CD4-positive, alpha-beta T cell (primary cell): ENCODE data around the gene LRRN3. TPM values are rescaled to one million over a fixed set of nuclear protein-coding genes. Genes with fewer than 3 reads are reported as not detected.
A peak's percentile ranks its signal among the peaks of the same experiment; 100 is the strongest.

Experiments used
- ATAC-seq: fragments of 200-7000 bp; cut with Tn5 transposase; one replicate; pipeline ENCODE4 v1.10.0; 2022; ENCODE audit warnings: mild to moderate bottlenecking; ENCODE audit not compliant: poor library complexity
- CTCF ChIA-PET: fragments of 350-600 bp; sonication (Branson Sonifier 250); formaldehyde crosslinking; loops from one replicate; lab custom pipeline; 2021; ENCODE audit warnings: antibody characterized with exemption, inconsistent platforms; lab: Charles Lee
- POLR2A ChIA-PET: fragments of 350-600 bp; sonication (Branson Sonifier 250); formaldehyde crosslinking; loops from one replicate; lab custom pipeline; 2021; ENCODE audit warnings: antibody characterized with exemption, inconsistent platforms; lab: Charles Lee
- DNase-seq, 14 experiments: peaks; one replicate each; pipeline ENCODE4 v3.0.0-alpha.2; 2013 to 2020; ENCODE audit warnings: mixed read lengths in 2 of 14
- H3K27ac ChIP-seq, 2 donors: one replicate each; pipeline versions ENCODE4 v1.5.1 to v1.7.0; 2013; ENCODE audit warnings: low read length in 2 of 2, low read depth in 1 of 2, mild to moderate bottlenecking in 1 of 2
- H3K27me3 ChIP-seq, 2 experiments: 1 replicate in 1 of 2; 2 replicates in 1 of 2; pipeline versions ENCODE4 v1.6.1 to v1.7.0; 2013; ENCODE audit warnings: low read length in 2 of 2, control low read depth in 1 of 2, mild to moderate bottlenecking in 1 of 2, moderate library complexity in 1 of 2; ENCODE audit not compliant: insufficient read depth in 2 of 2, control insufficient read depth in 1 of 2
- H3K36me3 ChIP-seq: one replicate; pipeline ENCODE4 v1.6.1; 2013; ENCODE audit warnings: low read length, control low read depth; ENCODE audit not compliant: insufficient read depth
- H3K4me1 ChIP-seq: one replicate; pipeline ENCODE4 v1.6.1; 2013; ENCODE audit warnings: low read length, control low read depth; ENCODE audit not compliant: insufficient read depth
- H3K4me3 ChIP-seq: one replicate; pipeline ENCODE4 v1.5.1; 2013; ENCODE audit warnings: mild to moderate bottlenecking, low read length, moderate library complexity
- H3K9me3 ChIP-seq, 2 experiments: 1 replicate in 1 of 2; 2 replicates in 1 of 2; pipeline versions ENCODE4 v1.6.1 to v1.7.0; 2013; ENCODE audit warnings: low read length in 2 of 2, mild to moderate bottlenecking in 2 of 2, control low read depth in 1 of 2, moderate library complexity in 1 of 2; ENCODE audit not compliant: control insufficient read depth in 1 of 2, insufficient read depth in 1 of 2
- H3K27ac Mint-ChIP-seq: one replicate; pipeline ENCODE4 v1.8.0; 2020; ENCODE audit warnings: mixed read lengths
- H3K27me3 Mint-ChIP-seq: one replicate; pipeline ENCODE4 v1.8.0; 2021; ENCODE audit warnings: mixed read lengths
- H3K36me3 Mint-ChIP-seq: one replicate; pipeline ENCODE4 v1.8.0; 2021; ENCODE audit warnings: low read depth, mixed read lengths
- H3K4me1 Mint-ChIP-seq: one replicate; pipeline ENCODE4 v1.8.0; 2021; ENCODE audit warnings: low read depth, mixed read lengths
- H3K4me3 Mint-ChIP-seq: one replicate; pipeline ENCODE4 v1.8.0; 2020; ENCODE audit warnings: mild to moderate bottlenecking, mixed read lengths
- H3K9me3 Mint-ChIP-seq: one replicate; pipeline ENCODE4 v1.8.0; 2020; ENCODE audit warnings: mixed read lengths
- CTCF ChIP-seq: fragments of 200-600 bp; IDR thresholded peaks from one replicate; pipeline ENCODE4 v1.8.0; 2022; ENCODE audit warnings: antibody characterized with exemption, mild to moderate bottlenecking
- intact Hi-C, 2 experiments: fragments of 100-400 bp; cut with DNase I in 1 of 2; cut with micrococcal nuclease in 1 of 2; formaldehyde crosslinking; loops; one replicate each; pipeline versions ENCODE4 v1.15.1 to v1.9.0; 2023 to 2025; cut with DNase I, micrococcal nuclease
- total RNA-seq, 174 experiments: library from RNA in 2 of 174; stranded (reverse) in 2 of 174; gene quantifications; one replicate each; pipeline ENCODE4 v1.2.3 and lab custom pipeline; 2021 to 2026

The LRRN3 gene
- total RNA-seq, 2 experiments from 2014 or later, result 3.8 to 6.0 TPM

GRCh38 chr7:111098011-111098925, 7.3 kb downstream of the LRRN3 start:
- Mint-ChIP-seq H3K27ac (peak overlapping the region; percentile 82), H3K4me3 (peak overlapping the region; percentile 75), H3K9me3 (no peaks in the 10 kb centered on the region), H3K36me3 (peaks cover 32% of the 10 kb centered on the region), H3K4me1 (peaks cover 73% of the 10 kb centered on the region), H3K27me3 (no peaks in the 10 kb centered on the region)
- no peaks in the 10 kb centered on the region for H3K36me3 ChIP-seq
- DNase-seq (peak; percentile 27 to 82 (median 53)), ATAC-seq (peak; percentile 95)
- peak; percentile 82 for TF ChIP-seq CTCF
- ChIA-PET CTCF (interaction anchor here (0.5 to 1.7 kb wide), 13 partner anchors 8 to 1008 kb away, joined by 3 to 13 read pairs (median 3); no protein-coding TSS in a partner anchor), POLR2A (interaction anchor here (0.8 to 2.0 kb wide), 11 partner anchors 10 to 502 kb away, joined by 3 to 14 read pairs (median 4); partner anchors contain the start of gene IMMP2L)
- no peak overlapping the region for H3K4me3 ChIP-seq
- intact Hi-C loops, result loop anchor here (1.0 to 10.0 kb wide), 5 partner anchors 387 to 1003 kb away; no protein-coding TSS in a partner anchor
- no peaks in the 10 kb centered on the region for H3K4me1 ChIP-seq
- H3K27me3 ChIP-seq, result no peaks in the 10 kb centered on the region
- no peaks in the 10 kb centered on the region for H3K9me3 ChIP-seq
- H3K27ac ChIP-seq, result no peak overlapping the region

GRCh38 chr7:111098926-111099250, 8.0 kb downstream of the LRRN3 start:
- Histone ChIP-seq H3K4me3 (no peak overlapping the region), H3K9me3 (no peaks in the 10 kb centered on the region), H3K36me3 (no peaks in the 10 kb centered on the region), H3K4me1 (no peaks in the 10 kb centered on the region), H3K27me3 (no peaks in the 10 kb centered on the region), H3K27ac (no peak overlapping the region)
- H3K27ac Mint-ChIP-seq, result peak overlapping the region; percentile 82
- peak overlapping the region; percentile 75 for H3K4me3 Mint-ChIP-seq
- H3K9me3 Mint-ChIP-seq, result no peaks in the 10 kb centered on the region
- H3K27me3 Mint-ChIP-seq, result no peaks in the 10 kb centered on the region
- ChIA-PET POLR2A (interaction anchor here (0.6 to 2.0 kb wide), 12 partner anchors 10 to 503 kb away, joined by 3 to 14 read pairs (median 4); partner anchors contain the start of gene IMMP2L), CTCF (interaction anchor here (0.5 to 1.7 kb wide), 13 partner anchors 9 to 1009 kb away, joined by 3 to 13 read pairs (median 3); no protein-coding TSS in a partner anchor)
- intact Hi-C loops, result loop anchor here (1.0 to 10.0 kb wide), 5 partner anchors 386 to 1004 kb away; no protein-coding TSS in a partner anchor
- H3K4me1 Mint-ChIP-seq, result peaks cover 74% of the 10 kb centered on the region
- ATAC-seq, result no peak
- H3K36me3 Mint-ChIP-seq, result peaks cover 39% of the 10 kb centered on the region
- peak; percentile 28 for TF ChIP-seq CTCF
- DNase-seq, result no peak

DNA sequence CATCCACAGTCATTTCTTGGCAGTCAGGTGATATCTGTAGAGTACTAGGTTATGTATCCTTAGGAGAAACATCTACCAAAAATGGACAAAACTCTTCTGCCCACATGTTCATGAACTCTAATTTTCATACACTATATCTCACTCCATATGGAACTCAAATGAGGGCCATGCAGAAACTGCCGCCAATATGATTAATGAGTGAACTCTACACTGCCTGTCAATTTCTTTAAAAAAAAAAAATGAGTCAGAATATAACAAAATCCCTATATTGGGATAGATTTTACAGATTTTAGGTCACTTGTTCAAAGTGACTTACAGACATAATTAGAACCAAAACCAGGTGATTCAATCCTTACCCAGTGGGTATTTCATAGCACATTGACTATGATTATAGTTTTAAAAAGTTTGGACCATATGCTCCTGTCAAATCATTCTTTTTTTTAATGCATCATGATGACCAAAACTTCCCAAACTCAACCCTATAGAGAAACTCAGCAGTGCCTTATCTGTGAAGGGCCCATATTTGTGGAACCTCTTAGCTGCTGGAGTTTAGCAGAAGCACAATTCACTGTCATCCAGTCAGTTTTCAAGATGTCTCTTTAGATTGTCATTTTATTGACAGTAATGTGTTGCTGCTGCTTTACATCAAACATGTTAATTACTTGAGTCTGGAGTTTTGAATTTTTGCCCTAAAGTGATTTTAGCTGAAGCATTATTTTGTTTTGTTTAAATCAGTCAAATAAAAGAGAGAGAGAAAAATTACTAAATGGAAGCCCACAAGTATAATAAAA, 11.1 kb downstream of the LRRN3 start:
- Mint-ChIP-seq H3K36me3 (peaks cover 63% of the 10 kb centered on the region), H3K27me3 (no peaks in the 10 kb centered on the region), H3K27ac (peak overlapping the region; percentile 40), H3K9me3 (no peaks in the 10 kb centered on the region), H3K4me3 (no peak overlapping the region), H3K4me1 (peaks cover 74% of the 10 kb centered on the region)
- no peak overlapping the region for H3K27ac ChIP-seq
- ChIA-PET POLR2A (interaction anchor here (0.8 kb wide), 1 partner anchor 10 kb away, joined by 4 read pairs; no protein-coding TSS in a partner anchor), CTCF (no interaction called here)
- TF ChIP-seq CTCF, result no peak
- no peak for DNase-seq
- H3K4me3 ChIP-seq, result no peak overlapping the region
- H3K4me1 ChIP-seq, result no peaks in the 10 kb centered on the region
- H3K36me3 ChIP-seq, result no peaks in the 10 kb centered on the region
- H3K27me3 ChIP-seq, result no peaks in the 10 kb centered on the region
- intact Hi-C loops, result loop anchor here in 1 of 2 experiments (5.0 to 10.0 kb wide), 3 partner anchors 385 to 633 kb away; partner anchors contain the start of gene IMMP2L
- no peaks in the 10 kb centered on the region for H3K9me3 ChIP-seq
- no peak for ATAC-seq
